Activated naive CD8-positive, alpha-beta T cell treated with anti-CD3 and anti-CD28 coated beads for 36 hours (primary cell): ENCODE measurements around the gene RYR2. TPM values are rescaled to one million over a fixed set of nuclear protein-coding genes. Genes with fewer than 3 reads are reported as not detected.
"Not testable (repeated sequence)": the region's sequence is repeated elsewhere in the genome, so short reads cannot be mapped to it uniquely, and the experiment has no call there.

Source experiments
- DNase-seq: peaks from one replicate; pipeline ENCODE4 v3.0.0; 2021
- H3K27ac Mint-ChIP-seq: one replicate; pipeline ENCODE4 v1.8.0; 2022; ENCODE audit warnings: mild to moderate bottlenecking, moderate library complexity, mixed read lengths
- H3K27me3 Mint-ChIP-seq: one replicate; pipeline ENCODE4 v1.8.0; 2022; ENCODE audit warnings: mild to moderate bottlenecking, mixed read lengths
- H3K36me3 Mint-ChIP-seq: one replicate; pipeline ENCODE4 v1.8.0; 2021; ENCODE audit warnings: mild to moderate bottlenecking, mixed read lengths
- H3K4me1 Mint-ChIP-seq: one replicate; pipeline ENCODE4 v1.8.0; 2021; ENCODE audit warnings: mixed read lengths
- H3K4me3 Mint-ChIP-seq: one replicate; pipeline ENCODE4 v1.8.0; 2022; ENCODE audit warnings: mild to moderate bottlenecking, moderate library complexity, mixed read lengths
- H3K9me3 Mint-ChIP-seq: one replicate; pipeline ENCODE4 v1.8.0; 2022; ENCODE audit warnings: mixed read lengths
- total RNA-seq, 2 experiments: library from RNA; stranded (reverse); gene quantifications; one replicate each; pipeline ENCODE4 v1.2.3, GENCODE V29; 2021

RYR2 gene
- total RNA-seq, 2 experiments from 2014 or later = not detected

GRCh38 chr1:237134929-237135328 lies 92.9 kb downstream of the RYR2 start:
- no peaks in the 10 kb centered on the region for H3K36me3 Mint-ChIP-seq
- no peaks in the 10 kb centered on the region for H3K27me3 Mint-ChIP-seq
- DNase-seq = no peak
- no peak overlapping the region for H3K4me3 Mint-ChIP-seq
- no peaks in the 10 kb centered on the region for H3K4me1 Mint-ChIP-seq
- peaks cover 21% of the 10 kb centered on the region for H3K9me3 Mint-ChIP-seq
- no peak overlapping the region for H3K27ac Mint-ChIP-seq

GRCh38 chr1:237138551-237138950 lies 96.6 kb downstream of the RYR2 start:
- no peak for DNase-seq
- no peak overlapping the region for H3K27ac Mint-ChIP-seq
- no peaks in the 10 kb centered on the region for H3K27me3 Mint-ChIP-seq
- no peaks in the 10 kb centered on the region for H3K36me3 Mint-ChIP-seq
- peaks cover 6% of the 10 kb centered on the region for H3K9me3 Mint-ChIP-seq
- H3K4me3 Mint-ChIP-seq = no peak overlapping the region
- no peaks in the 10 kb centered on the region for H3K4me1 Mint-ChIP-seq

DNA sequence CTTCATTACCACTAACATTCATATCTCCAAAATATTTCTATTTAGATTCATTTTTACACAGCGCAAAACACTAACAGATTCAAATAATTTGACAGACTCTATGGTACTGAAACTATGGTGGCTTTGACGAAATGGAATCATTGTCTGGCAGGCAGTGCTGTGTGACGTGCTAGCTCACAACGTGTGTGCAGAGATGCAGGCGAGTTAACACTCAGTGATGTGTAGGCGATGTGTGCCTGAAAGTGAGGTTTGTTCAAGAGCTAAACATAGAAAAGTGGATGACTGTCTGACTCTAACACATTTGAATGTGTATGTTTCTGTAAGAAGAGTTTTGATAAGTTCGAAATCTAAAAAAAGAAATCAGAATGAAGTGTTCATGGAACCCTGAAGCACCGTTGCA lies 97.7 kb downstream of the RYR2 start:
- H3K4me3 Mint-ChIP-seq = no peak overlapping the region
- H3K27me3 Mint-ChIP-seq = no peaks in the 10 kb centered on the region
- no peaks in the 10 kb centered on the region for H3K4me1 Mint-ChIP-seq
- DNase-seq = no peak
- H3K36me3 Mint-ChIP-seq = no peaks in the 10 kb centered on the region
- no peak overlapping the region for H3K27ac Mint-ChIP-seq
- H3K9me3 Mint-ChIP-seq = peaks cover 2% of the 10 kb centered on the region

GRCh38 chr1:237140986-237141385 lies 99.0 kb downstream of the RYR2 start:
- no peaks in the 10 kb centered on the region for H3K9me3 Mint-ChIP-seq
- no peak for DNase-seq
- no peaks in the 10 kb centered on the region for H3K36me3 Mint-ChIP-seq
- H3K4me1 Mint-ChIP-seq = no peaks in the 10 kb centered on the region
- no peak overlapping the region for H3K4me3 Mint-ChIP-seq
- no peak overlapping the region for H3K27ac Mint-ChIP-seq
- H3K27me3 Mint-ChIP-seq = no peaks in the 10 kb centered on the region

GRCh38 chr1:237141502-237141901 lies 99.5 kb downstream of the RYR2 start:
- Mint-ChIP-seq H3K27ac (no peak overlapping the region), H3K4me1 (no peaks in the 10 kb centered on the region), H3K9me3 (no peaks in the 10 kb centered on the region), H3K36me3 (no peaks in the 10 kb centered on the region), H3K27me3 (no peaks in the 10 kb centered on the region), H3K4me3 (no peak overlapping the region)
- no peak for DNase-seq

DNA sequence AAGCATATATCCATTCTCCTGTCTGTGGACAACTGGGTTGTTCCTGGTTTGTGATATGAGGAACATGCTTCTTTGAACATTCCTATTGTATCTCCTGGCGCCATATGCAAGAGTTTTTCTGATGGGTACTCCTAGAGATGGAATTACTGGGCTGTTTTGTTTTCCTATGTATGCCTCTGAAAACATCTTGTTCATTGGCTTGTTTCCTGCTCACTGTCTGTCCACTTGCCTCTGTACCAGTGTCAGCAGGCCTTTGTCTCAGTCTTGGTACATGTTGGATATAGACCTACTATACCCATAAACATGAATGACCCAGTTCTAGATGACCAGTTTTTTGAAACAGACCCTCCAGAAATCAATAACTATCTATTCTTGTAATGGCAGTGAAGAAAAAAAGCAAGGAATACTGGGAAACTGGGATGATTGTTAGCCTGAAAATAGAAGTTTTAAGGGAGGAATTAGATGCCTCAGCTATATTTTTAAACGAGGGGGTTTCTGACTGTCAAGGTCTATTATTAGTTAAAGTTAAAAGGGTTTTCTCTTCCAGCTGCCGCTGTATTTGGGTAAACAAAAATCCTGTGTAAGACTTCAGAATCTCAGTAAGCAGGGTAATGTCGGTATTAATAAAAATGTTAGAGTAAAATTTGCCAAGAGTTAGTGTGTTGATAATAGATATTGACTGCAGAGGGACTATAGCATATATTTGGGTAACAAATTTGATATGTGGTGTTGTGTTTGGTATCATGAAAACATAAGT lies 103.6 kb downstream of the RYR2 start:
- Mint-ChIP-seq H3K27ac (no peak overlapping the region), H3K27me3 (peaks cover 6% of the 10 kb centered on the region), H3K4me1 (no peaks in the 10 kb centered on the region), H3K9me3 (no peaks in the 10 kb centered on the region), H3K36me3 (no peaks in the 10 kb centered on the region), H3K4me3 (no peak overlapping the region)
- DNase-seq = no peak

DNA sequence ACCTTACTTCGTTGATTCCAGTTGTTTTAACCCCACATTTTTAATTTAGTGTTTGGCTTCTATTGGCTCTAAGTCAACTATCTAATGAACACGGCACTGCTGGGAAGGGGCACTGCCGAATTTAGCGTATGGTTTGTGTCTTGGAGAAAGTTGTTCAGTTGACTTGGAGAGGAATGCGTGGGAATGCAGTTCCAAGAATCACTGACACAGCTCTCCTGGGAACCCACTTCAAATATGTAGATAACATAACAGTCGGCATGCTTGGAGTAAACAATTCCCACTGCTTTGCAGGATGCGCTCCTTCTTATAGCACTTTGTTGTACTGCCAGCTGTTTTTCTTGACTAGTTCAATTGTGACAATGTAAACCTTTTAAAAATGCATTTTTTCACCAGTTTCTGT lies 104.3 kb downstream of the RYR2 start:
- Mint-ChIP-seq H3K36me3 (no peaks in the 10 kb centered on the region), H3K9me3 (no peaks in the 10 kb centered on the region), H3K4me3 (no peak overlapping the region), H3K4me1 (no peaks in the 10 kb centered on the region), H3K27ac (no peak overlapping the region), H3K27me3 (peaks cover 6% of the 10 kb centered on the region)
- no peak for DNase-seq

DNA sequence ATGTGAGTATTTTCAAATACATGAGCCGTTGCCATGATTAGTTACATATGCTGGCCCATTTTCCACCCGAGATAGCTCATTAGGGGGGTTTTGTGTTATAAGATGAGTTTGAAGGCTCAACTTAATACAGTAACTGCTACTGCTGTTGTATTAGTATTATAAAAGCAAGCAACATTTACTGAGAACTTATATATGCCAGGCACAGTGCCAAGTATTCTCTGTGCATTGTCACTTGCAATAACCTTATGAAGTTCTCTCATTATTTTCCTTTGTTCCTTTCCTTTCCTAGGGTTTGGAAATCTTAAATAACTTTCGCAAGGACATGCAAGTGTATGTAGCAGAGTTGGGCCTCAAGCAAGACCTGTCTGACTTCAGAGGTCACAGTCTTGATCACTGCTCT lies 107.9 kb downstream of the RYR2 start:
- no peak for DNase-seq
- H3K4me3 Mint-ChIP-seq = no peak overlapping the region
- H3K27ac Mint-ChIP-seq = no peak overlapping the region
- no peaks in the 10 kb centered on the region for H3K36me3 Mint-ChIP-seq
- H3K4me1 Mint-ChIP-seq = no peaks in the 10 kb centered on the region
- no peaks in the 10 kb centered on the region for H3K9me3 Mint-ChIP-seq
- peaks cover 6% of the 10 kb centered on the region for H3K27me3 Mint-ChIP-seq

- H3K4me3 Mint-ChIP-seq, H3K27ac Mint-ChIP-seq, H3K36me3 Mint-ChIP-seq, H3K27me3 Mint-ChIP-seq, H3K4me1 Mint-ChIP-seq, H3K9me3 Mint-ChIP-seq, DNase-seq: not testable (repeated sequence)
Measured at GRCh38 chr1:237151979-237152378, 110.0 kb downstream of the RYR2 start.

DNA sequence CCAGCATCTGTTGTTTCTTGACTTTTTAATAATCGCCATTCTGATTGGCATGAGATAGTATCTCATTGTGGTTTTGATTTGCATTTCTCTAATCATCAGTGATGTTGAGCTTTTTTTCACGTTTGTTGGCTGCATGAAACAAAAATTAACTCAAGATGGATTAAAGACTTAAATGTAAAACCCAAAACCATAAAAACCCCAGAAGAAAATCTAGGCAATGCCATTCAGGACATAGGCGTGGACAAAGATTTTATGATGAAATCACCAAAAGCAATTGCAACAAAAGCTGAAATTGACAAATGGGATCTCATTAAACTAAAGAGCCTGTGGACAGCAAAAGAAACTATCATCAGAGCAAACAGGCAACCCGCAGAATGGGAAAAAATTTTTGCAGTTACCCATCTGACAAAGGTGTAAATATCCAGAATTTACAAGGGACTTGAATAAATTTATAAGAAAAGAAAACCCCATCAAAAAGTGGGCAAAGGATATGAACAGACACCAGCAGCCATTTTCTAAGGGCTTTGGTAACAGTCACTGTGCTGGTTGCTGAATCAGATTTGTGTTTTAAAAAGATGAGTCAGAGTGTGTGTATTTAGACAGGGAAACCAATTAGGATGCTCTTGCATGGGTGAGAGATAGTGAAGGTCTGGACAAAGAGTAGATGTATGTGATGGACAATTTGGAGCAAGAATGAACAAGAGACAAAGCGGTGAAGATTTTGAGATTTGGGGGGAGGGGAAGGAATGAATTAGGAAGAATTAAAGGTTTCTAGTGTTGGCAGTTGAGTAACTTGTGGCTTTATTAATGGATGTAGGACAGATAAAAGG lies 110.7 kb downstream of the RYR2 start:
- Mint-ChIP-seq H3K36me3 (no peaks in the 10 kb centered on the region), H3K4me1 (no peaks in the 10 kb centered on the region), H3K9me3 (no peaks in the 10 kb centered on the region), H3K27ac (no peak overlapping the region), H3K4me3 (no peak overlapping the region), H3K27me3 (peaks cover 6% of the 10 kb centered on the region)
- DNase-seq = no peak

DNA sequence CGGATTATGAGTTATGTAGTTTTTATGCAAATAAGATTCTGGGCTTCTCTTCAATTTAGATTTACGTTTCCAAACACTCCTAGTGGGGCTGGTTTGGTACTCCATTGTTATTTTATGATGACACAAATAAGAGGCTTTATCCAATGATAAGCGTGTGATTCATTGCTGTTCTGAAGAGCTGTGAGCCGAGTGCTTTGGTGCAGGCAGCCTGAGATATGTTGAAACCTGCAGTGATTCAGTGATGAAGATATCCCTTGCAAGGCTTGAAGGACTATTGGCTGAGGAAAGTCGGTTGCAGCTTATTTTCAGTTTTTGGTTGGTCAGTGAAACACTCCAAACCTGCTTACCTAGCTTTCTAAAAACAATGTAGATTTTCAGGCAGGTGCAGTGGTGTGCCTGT lies 112.2 kb downstream of the RYR2 start:
- DNase-seq = no peak
- Mint-ChIP-seq H3K36me3 (no peaks in the 10 kb centered on the region), H3K27me3 (peaks cover 6% of the 10 kb centered on the region), H3K9me3 (no peaks in the 10 kb centered on the region), H3K4me1 (no peaks in the 10 kb centered on the region), H3K27ac (no peak overlapping the region), H3K4me3 (no peak overlapping the region)

- H3K4me3 Mint-ChIP-seq = no peak overlapping the region
- peaks cover 7% of the 10 kb centered on the region for H3K27me3 Mint-ChIP-seq
- H3K4me1 Mint-ChIP-seq = no peaks in the 10 kb centered on the region
- no peak for DNase-seq
- H3K27ac Mint-ChIP-seq = no peak overlapping the region
- no peaks in the 10 kb centered on the region for H3K36me3 Mint-ChIP-seq
- H3K9me3 Mint-ChIP-seq = no peaks in the 10 kb centered on the region
Measured at GRCh38 chr1:237164406-237165352, 122.7 kb downstream of the RYR2 start.

- Mint-ChIP-seq H3K4me1 (no peaks in the 10 kb centered on the region), H3K27ac (no peak overlapping the region), H3K27me3 (peaks cover 15% of the 10 kb centered on the region), H3K36me3 (no peaks in the 10 kb centered on the region), H3K4me3 (no peak overlapping the region), H3K9me3 (peaks cover 1% of the 10 kb centered on the region)
- no peak for DNase-seq
Measured at GRCh38 chr1:237166086-237166485, 124.1 kb downstream of the RYR2 start.

GRCh38 chr1:237166593-237167101 lies 124.7 kb downstream of the RYR2 start:
- DNase-seq = no peak
- Mint-ChIP-seq H3K27ac (no peak overlapping the region), H3K27me3 (peaks cover 15% of the 10 kb centered on the region)

DNA sequence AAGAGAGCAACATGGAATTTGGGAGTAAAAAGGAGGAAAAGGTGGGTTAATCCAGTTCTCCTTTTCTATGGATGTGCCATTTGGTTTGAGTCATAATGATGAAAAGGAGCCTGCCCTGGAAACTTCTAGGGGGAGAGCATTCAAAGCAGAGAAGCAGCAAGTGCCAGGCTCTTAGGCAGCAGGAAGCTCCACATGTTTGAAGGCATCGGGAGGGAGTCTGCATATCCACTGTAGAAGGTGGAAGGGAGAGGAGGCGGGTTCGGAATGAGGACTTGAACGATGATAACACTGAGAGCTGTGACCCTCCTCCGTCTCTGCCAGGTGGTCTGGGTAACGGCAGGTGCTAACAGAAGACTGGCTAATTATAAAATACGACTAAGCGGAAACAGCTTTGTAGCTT lies 128.2 kb downstream of the RYR2 start:
- H3K27ac Mint-ChIP-seq = no peak overlapping the region
- H3K4me3 Mint-ChIP-seq = no peak overlapping the region
- DNase-seq = no peak
- H3K4me1 Mint-ChIP-seq = no peaks in the 10 kb centered on the region
- no peaks in the 10 kb centered on the region for H3K36me3 Mint-ChIP-seq
- H3K9me3 Mint-ChIP-seq = peaks cover 1% of the 10 kb centered on the region
- peaks cover 13% of the 10 kb centered on the region for H3K27me3 Mint-ChIP-seq

More at GRCh38 chr1:237166593-237167101, 124.7 kb downstream of the RYR2 start:
- Mint-ChIP-seq H3K36me3 (no peaks in the 10 kb centered on the region), H3K4me3 (no peak overlapping the region), H3K4me1 (no peaks in the 10 kb centered on the region), H3K9me3 (peaks cover 1% of the 10 kb centered on the region)
